Endodermal cell (in vitro differentiated cells): ENCODE measurements around the gene GRIN2C. TPM values are rescaled to one million over a fixed set of nuclear protein-coding genes. Genes with fewer than 3 reads are reported as not detected.

Source experiments
- DNase-seq: peaks from one replicate; pipeline ENCODE4 v3.0.0-alpha.2; 2017
- H3K27ac ChIP-seq: 2 replicates; pipeline ENCODE4 v1.5.1; 2013; ENCODE audit warnings: mild to moderate bottlenecking, low read depth, low read length, moderate library complexity
- H3K27me3 ChIP-seq: 2 replicates; pipeline ENCODE4 v1.6.1; 2013; ENCODE audit warnings: mild to moderate bottlenecking, low read length, moderate library complexity; ENCODE audit not compliant: insufficient read depth, control insufficient read depth, poor library complexity, severe bottlenecking
- H3K36me3 ChIP-seq: 2 replicates; pipeline ENCODE4 v1.7.0; 2013; ENCODE audit warnings: mild to moderate bottlenecking, low read length, moderate library complexity; ENCODE audit not compliant: control insufficient read depth, insufficient read depth
- H3K4me1 ChIP-seq: one replicate; pipeline ENCODE4 v1.7.0; 2013; ENCODE audit warnings: low read length; ENCODE audit not compliant: control insufficient read depth, insufficient read depth
- H3K4me3 ChIP-seq: 2 replicates; pipeline ENCODE4 v1.5.1; 2013; ENCODE audit warnings: mild to moderate bottlenecking, low read length, moderate library complexity
- H3K9ac ChIP-seq: 2 replicates; pipeline ENCODE4 v1.6.1; 2013; ENCODE audit warnings: mild to moderate bottlenecking, low read length, moderate library complexity; ENCODE audit not compliant: poor library complexity, severe bottlenecking; ENCODE audit errors: extremely low read depth
- H3K9me3 ChIP-seq: 2 replicates; pipeline ENCODE4 v1.6.1; 2013; ENCODE audit warnings: mild to moderate bottlenecking, low read length, moderate library complexity; ENCODE audit not compliant: control insufficient read depth
- H3K27ac Mint-ChIP-seq: 2 replicates; pipeline ENCODE4 v1.8.0; 2020; ENCODE audit warnings: mixed read lengths
- H3K27me3 Mint-ChIP-seq: 2 replicates; pipeline ENCODE4 v1.8.0; 2021; ENCODE audit warnings: mild to moderate bottlenecking, mixed read lengths; ENCODE audit not compliant: insufficient read depth
- H3K36me3 Mint-ChIP-seq: 2 replicates; pipeline ENCODE4 v1.8.0; 2020; ENCODE audit warnings: low read depth, mixed read lengths
- H3K4me1 Mint-ChIP-seq: 2 replicates; pipeline ENCODE4 v1.8.0; 2020; ENCODE audit warnings: mixed read lengths
- H3K4me3 Mint-ChIP-seq: 2 replicates; pipeline ENCODE4 v1.8.0; 2020; ENCODE audit warnings: mild to moderate bottlenecking, moderate library complexity, mixed read lengths
- H3K9me3 Mint-ChIP-seq: 2 replicates; pipeline ENCODE4 v1.8.0; 2020; ENCODE audit warnings: mild to moderate bottlenecking, mixed read lengths
- CTCF ChIP-seq: fragments of 200-600 bp; sonication (generic); conservative IDR thresholded peaks from 2 replicates; pipeline ENCODE4 v1.5.0; 2021; ENCODE audit warnings: antibody characterized with exemption, mild to moderate bottlenecking
- WGBS, 2 experiments: methylation state at CpG; one replicate each; pipeline versions ENCODE4 v1.1.5 to v1.1.7; 2013; ENCODE audit warnings: missing lambda C conversion rate in 2 of 2, mixed read lengths in 1 of 2; ENCODE audit not compliant: insufficient coverage in 1 of 2, insufficient read length in 1 of 2; 5-methylcytosine and 5-hydroxymethylcytosine counted together
- total RNA-seq, 2 donors: library from RNA; stranded (reverse); fragmentation: NEBNext Ultra II Directional in 1 of 2; extraction: Animal tissue kit (Norgen Biotek cat#: 25700) in 1 of 2; gene quantifications; 2 replicates in 1 of 2; 3 replicates in 1 of 2; pipeline ENCODE4 v1.2.1, GENCODE V29; 2021

The GRIN2C gene
- total RNA-seq, 2 donors from 2014 or later = 0.24 to 0.31 TPM

GRCh38 chr17:74862108-74862901, 2.6 kb upstream of the GRIN2C start:
- Mint-ChIP-seq H3K9me3 (no peaks in the 10 kb centered on the region), H3K27ac (no peak overlapping the region), H3K36me3 (peaks cover 6% of the 10 kb centered on the region), H3K4me1 (peaks cover 1% of the 10 kb centered on the region), H3K4me3 (peak overlapping the region; percentile 31), H3K27me3 (peaks cover 46% of the 10 kb centered on the region)
- peak; percentile 93 for TF ChIP-seq CTCF
- Histone ChIP-seq H3K36me3 (peaks cover 14% of the 10 kb centered on the region), H3K9me3 (no peaks in the 10 kb centered on the region), H3K27ac (no peak overlapping the region), H3K4me3 (no peak overlapping the region), H3K27me3 (peaks cover 49% of the 10 kb centered on the region), H3K4me1 (no peaks in the 10 kb centered on the region), H3K9ac (no peak overlapping the region)
- WGBS, 2 experiments = 52 to 55% methylated on average over 12 to 25 of the region's 25 CpGs
- peak; percentile 98 for DNase-seq

GRCh38 chr17:74861662-74862107, 2.0 kb upstream of the GRIN2C start:
- DNase-seq = peak; percentile 76
- H3K4me1 ChIP-seq = no peaks in the 10 kb centered on the region
- H3K4me1 Mint-ChIP-seq = peaks cover 1% of the 10 kb centered on the region
- H3K9ac ChIP-seq = no peak overlapping the region
- H3K27ac ChIP-seq = no peak overlapping the region
- no peak overlapping the region for H3K27ac Mint-ChIP-seq
- peak overlapping the region; percentile 31 for H3K4me3 Mint-ChIP-seq
- WGBS, 2 experiments = 9 to 12% methylated on average over 25 to 36 of the region's 36 CpGs
- H3K27me3 Mint-ChIP-seq = peaks cover 53% of the 10 kb centered on the region
- TF ChIP-seq CTCF = no peak
- H3K27me3 ChIP-seq = peaks cover 55% of the 10 kb centered on the region
- H3K4me3 ChIP-seq = no peak overlapping the region
- H3K36me3 Mint-ChIP-seq = peaks cover 6% of the 10 kb centered on the region
- H3K9me3 ChIP-seq = no peaks in the 10 kb centered on the region
- peaks cover 14% of the 10 kb centered on the region for H3K36me3 ChIP-seq
- H3K9me3 Mint-ChIP-seq = no peaks in the 10 kb centered on the region

GRCh38 chr17:74860872-74861661, 1.4 kb upstream of the GRIN2C start:
- Histone ChIP-seq H3K4me3 (no peak overlapping the region), H3K27me3 (peaks cover 61% of the 10 kb centered on the region), H3K27ac (no peak overlapping the region), H3K9me3 (no peaks in the 10 kb centered on the region), H3K36me3 (peaks cover 14% of the 10 kb centered on the region), H3K9ac (no peak overlapping the region), H3K4me1 (no peaks in the 10 kb centered on the region)
- peak overlapping the region; percentile 35 for H3K4me3 Mint-ChIP-seq
- no peak for TF ChIP-seq CTCF
- no peaks in the 10 kb centered on the region for H3K9me3 Mint-ChIP-seq
- peaks cover 59% of the 10 kb centered on the region for H3K27me3 Mint-ChIP-seq
- WGBS, 2 experiments = 0 to 2% methylated on average over 14 to 95 of the region's 96 CpGs
- H3K4me1 Mint-ChIP-seq = peaks cover 1% of the 10 kb centered on the region
- H3K36me3 Mint-ChIP-seq = peaks cover 6% of the 10 kb centered on the region
- peak; percentile 67 for DNase-seq
- H3K27ac Mint-ChIP-seq = no peak overlapping the region
